ENCODE data around the gene KCNK6.
"Not testable (repeated sequence)": the region's sequence is repeated elsewhere in the genome, so short reads cannot be mapped to it uniquely, and the experiment has no call there.

KCNK6 gene

GRCh38 chr19:38362076-38362945 is 42.7 kb downstream of the KCNK6 start:
- DNase-seq (ENCODE audit: low spot score): peak; percentile 81
- no peak for TF ChIP-seq CTCF (IDR thresholded peaks at IDR 0.05; ENCODE audit: extremely low read depth, missing control alignments)

- DNase-seq (ENCODE audit: low spot score): not testable (repeated sequence)
Observed at GRCh38 chr19:38362946-38363688, 43.5 kb downstream of the KCNK6 start.

- TF ChIP-seq CTCF (IDR thresholded peaks at IDR 0.05; ENCODE audit: extremely low read depth, missing control alignments): no peak
- DNase-seq (ENCODE audit: low spot score): no peak
Observed at GRCh38 chr19:38367041-38367440, 47.4 kb downstream of the KCNK6 start.

GRCh38 chr19:38369584-38369983 is 49.9 kb downstream of the KCNK6 start:
- no peak for TF ChIP-seq CTCF (IDR thresholded peaks at IDR 0.05; ENCODE audit: extremely low read depth, missing control alignments)
- DNase-seq (ENCODE audit: low spot score): no peak

GRCh38 chr19:38370299-38370698 is 50.7 kb downstream of the KCNK6 start:
- no peak for DNase-seq (ENCODE audit: low spot score)
- no peak for TF ChIP-seq CTCF (IDR thresholded peaks at IDR 0.05; ENCODE audit: extremely low read depth, missing control alignments)

- no peak for TF ChIP-seq CTCF (IDR thresholded peaks at IDR 0.05; ENCODE audit: extremely low read depth, missing control alignments)
- DNase-seq (ENCODE audit: low spot score): no peak
Observed at GRCh38 chr19:38371081-38371480, 51.4 kb downstream of the KCNK6 start.

- DNase-seq (ENCODE audit: low spot score): no peak
- no peak for TF ChIP-seq CTCF (IDR thresholded peaks at IDR 0.05; ENCODE audit: extremely low read depth, missing control alignments)
Observed at GRCh38 chr19:38373907-38374331, 54.3 kb downstream of the KCNK6 start.

Measured in GM20000 (cell line).